Omental fat pad (tissue), 4 donors: ENCODE data around the gene SH3BGR. TPM values are rescaled to one million over a fixed set of nuclear protein-coding genes. Genes with fewer than 3 reads are reported as not detected.

ENCODE experiments used
- ATAC-seq: fragments of 150-250 bp; one replicate; pipeline ENCODE4 v1.9.1; 2016; ENCODE audit warnings: mild to moderate bottlenecking, moderate library complexity; ENCODE audit not compliant: low FRiP score
- DNase-seq: peaks from one replicate; pipeline ENCODE4 v3.0.0-alpha.2; 2019; ENCODE audit warnings: low spot score
- total RNA-seq, 4 donors: library from RNA; depleted of rRNA; stranded (reverse); fragments of >200 nt; gene quantifications; one replicate each; pipeline ENCODE4 v1.1.0, GENCODE V29; 2016
- TF ChIP-seq, protein P1 (sequence below), 3 donors: fragments of 450-650 bp; IDR thresholded peaks; one replicate each; pipeline ENCODE4 v1.5.1; 2016 to 2017; ENCODE audit warnings: antibody characterized with exemption in 3 of 3, mild to moderate bottlenecking in 3 of 3, moderate library complexity in 2 of 3

SH3BGR gene
- total RNA-seq, 4 donors from 2014 or later, result 3.5 to 42.0 (median 4.7) TPM

GRCh38 chr21:39513735-39514134, 62.0 kb downstream of the SH3BGR start:
- no peak for DNase-seq
- TF ChIP-seq, protein P1, sequence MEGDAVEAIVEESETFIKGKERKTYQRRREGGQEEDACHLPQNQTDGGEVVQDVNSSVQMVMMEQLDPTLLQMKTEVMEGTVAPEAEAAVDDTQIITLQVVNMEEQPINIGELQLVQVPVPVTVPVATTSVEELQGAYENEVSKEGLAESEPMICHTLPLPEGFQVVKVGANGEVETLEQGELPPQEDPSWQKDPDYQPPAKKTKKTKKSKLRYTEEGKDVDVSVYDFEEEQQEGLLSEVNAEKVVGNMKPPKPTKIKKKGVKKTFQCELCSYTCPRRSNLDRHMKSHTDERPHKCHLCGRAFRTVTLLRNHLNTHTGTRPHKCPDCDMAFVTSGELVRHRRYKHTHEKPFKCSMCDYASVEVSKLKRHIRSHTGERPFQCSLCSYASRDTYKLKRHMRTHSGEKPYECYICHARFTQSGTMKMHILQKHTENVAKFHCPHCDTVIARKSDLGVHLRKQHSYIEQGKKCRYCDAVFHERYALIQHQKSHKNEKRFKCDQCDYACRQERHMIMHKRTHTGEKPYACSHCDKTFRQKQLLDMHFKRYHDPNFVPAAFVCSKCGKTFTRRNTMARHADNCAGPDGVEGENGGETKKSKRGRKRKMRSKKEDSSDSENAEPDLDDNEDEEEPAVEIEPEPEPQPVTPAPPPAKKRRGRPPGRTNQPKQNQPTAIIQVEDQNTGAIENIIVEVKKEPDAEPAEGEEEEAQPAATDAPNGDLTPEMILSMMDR (IDR thresholded peaks at IDR 0.05), result no peak
- ATAC-seq, result no peak

- ATAC-seq (no peak), DNase-seq (no peak)
- TF ChIP-seq, protein P1 (IDR thresholded peaks at IDR 0.05), result no peak
Observed at GRCh38 chr21:39515684-39516472, 64.1 kb downstream of the SH3BGR start.

- TF ChIP-seq, protein P1 (IDR thresholded peaks at IDR 0.05), result peak in 1 of 3 donors; percentile 49
- DNase-seq, result no peak
- no peak for ATAC-seq
Observed at GRCh38 chr21:39518055-39518846, 66.5 kb downstream of the SH3BGR start.

- TF ChIP-seq, protein P1 (IDR thresholded peaks at IDR 0.05), result no peak
- ATAC-seq, result no peak
- no peak for DNase-seq
Observed at GRCh38 chr21:39518847-39519210, 67.1 kb downstream of the SH3BGR start.

GRCh38 chr21:39519835-39520234, 68.1 kb downstream of the SH3BGR start:
- ATAC-seq (no peak), DNase-seq (no peak)
- TF ChIP-seq, protein P1 (IDR thresholded peaks at IDR 0.05), result no peak

GRCh38 chr21:39523399-39523798, 71.6 kb downstream of the SH3BGR start:
- no peak for ATAC-seq
- TF ChIP-seq, protein P1 (IDR thresholded peaks at IDR 0.05), result no peak
- no peak for DNase-seq
